HEK293T (cell line): ENCODE results near the gene TSPAN14.

Source experiments
- FOXK2 ChIP-seq: fragments of 450-650 bp; IDR thresholded peaks from 2 replicates; pipeline ENCODE4 v1.6.1; 2016; ENCODE audit warnings: mild to moderate bottlenecking
- ZNF384 ChIP-seq: fragments of 450-650 bp; IDR thresholded peaks from 2 replicates; pipeline ENCODE4 v1.6.1; 2016

GRCh38 chr10:80411681-80412220 is 42.4 kb upstream of the TSPAN14 start:
- TF ChIP-seq ZNF384 (no peak), FOXK2 (no peak)
